Frontal cortex (tissue), 4 donors: ENCODE measurements around the gene APAF1. TPM values are rescaled to one million over a fixed set of nuclear protein-coding genes. Genes with fewer than 3 reads are reported as not detected.
"Not testable (repeated sequence)": the region's sequence is repeated elsewhere in the genome, so short reads cannot be mapped to it uniquely, and the experiment has no call there.

Experiments
- DNase-seq, 2 donors: peaks; one replicate each; pipeline ENCODE4 v3.0.0; 2012; ENCODE audit warnings: low spot score in 2 of 2
- FAIRE-seq: peaks from 2 replicates; lab custom pipeline; 2012; peaks lifted over from hg19 to GRCh38; lab: Jason Lieb, UNC
- total RNA-seq: library from RNA; depleted of rRNA; stranded (reverse); fragments of >200 nt; gene quantifications from one replicate; pipeline ENCODE4 v1.2.3, GENCODE V29; 2014
- donor health status: control.
- donor health status: control.
- donor health status: control.

The APAF1 gene
- total RNA-seq: 39.9 TPM

DNA sequence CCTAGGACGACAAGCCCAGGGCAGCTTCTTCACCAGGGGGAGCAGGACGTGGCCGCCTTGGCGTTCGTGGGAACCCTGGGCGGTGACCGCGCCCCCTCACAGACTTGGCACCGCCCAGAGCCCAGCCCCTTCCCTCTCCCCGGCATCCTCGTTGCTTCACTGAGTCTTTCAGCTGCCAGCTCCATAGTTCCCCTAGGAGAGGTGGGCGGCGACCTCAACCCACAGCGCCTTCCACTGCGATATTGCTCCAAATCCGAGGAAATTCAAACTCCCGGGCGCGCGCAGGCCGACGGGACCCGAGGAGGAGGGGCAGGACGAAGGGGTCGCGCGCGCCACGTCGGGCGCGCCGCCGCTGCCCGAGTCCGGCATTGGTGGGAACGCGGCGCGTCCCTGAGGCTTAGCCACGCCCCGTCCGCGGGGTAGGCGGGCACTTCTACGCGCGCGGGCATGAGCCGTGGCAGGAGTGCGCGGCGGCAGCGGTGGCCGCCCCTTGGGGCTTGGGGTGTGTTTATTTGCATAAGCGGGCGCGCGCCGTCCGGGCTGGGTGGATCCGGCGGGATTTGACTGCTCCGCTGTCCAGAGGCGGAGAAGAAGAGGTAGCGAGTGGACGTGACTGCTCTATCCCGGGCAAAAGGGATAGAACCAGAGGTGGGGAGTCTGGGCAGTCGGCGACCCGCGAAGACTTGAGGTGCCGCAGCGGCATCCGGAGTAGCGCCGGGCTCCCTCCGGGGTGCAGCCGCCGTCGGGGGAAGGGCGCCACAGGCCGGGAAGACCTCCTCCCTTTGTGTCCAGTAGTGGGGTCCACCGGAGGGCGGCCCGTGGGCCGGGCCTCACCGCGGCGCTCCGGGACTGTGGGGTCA, at the start of gene APAF1, which contains the start of gene IKBIP:
APAF1 (plus strand) TSS at position 579 of the 860 bp plus-strand sequence. CDS start 3,070 bp downstream, outside the sequence.
IKBIP (minus strand) TSS at position 77 of the 860 bp plus-strand sequence. CDS start 87 bp downstream, outside the sequence.
- FAIRE-seq (no peak), DNase-seq (peak; percentile 96 to 97)

- not testable (repeated sequence) for DNase-seq, FAIRE-seq
Observed at GRCh38 chr12:98597313-98597712, 47.8 kb upstream of the APAF1 start.

DNA sequence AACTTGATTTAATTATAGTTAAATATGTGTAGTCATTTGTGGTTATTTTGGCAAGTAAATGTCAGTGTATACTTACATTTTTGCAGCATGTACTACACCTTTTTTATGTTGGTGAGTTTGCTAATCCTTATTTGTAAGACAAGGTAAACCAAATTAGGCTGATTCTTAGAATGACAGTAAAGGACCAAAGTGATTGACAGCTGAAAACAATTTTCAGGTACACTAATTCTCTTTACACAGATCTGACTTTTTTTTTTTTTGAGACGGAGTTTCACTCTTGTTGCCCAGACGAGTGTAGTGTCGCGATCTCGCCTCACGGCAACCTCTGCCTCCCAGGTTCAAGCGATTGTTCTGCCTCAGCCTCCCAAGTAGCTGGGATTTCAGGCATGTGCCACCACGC, 43.2 kb upstream of the APAF1 start:
- FAIRE-seq (no peak), DNase-seq (no peak)

DNA sequence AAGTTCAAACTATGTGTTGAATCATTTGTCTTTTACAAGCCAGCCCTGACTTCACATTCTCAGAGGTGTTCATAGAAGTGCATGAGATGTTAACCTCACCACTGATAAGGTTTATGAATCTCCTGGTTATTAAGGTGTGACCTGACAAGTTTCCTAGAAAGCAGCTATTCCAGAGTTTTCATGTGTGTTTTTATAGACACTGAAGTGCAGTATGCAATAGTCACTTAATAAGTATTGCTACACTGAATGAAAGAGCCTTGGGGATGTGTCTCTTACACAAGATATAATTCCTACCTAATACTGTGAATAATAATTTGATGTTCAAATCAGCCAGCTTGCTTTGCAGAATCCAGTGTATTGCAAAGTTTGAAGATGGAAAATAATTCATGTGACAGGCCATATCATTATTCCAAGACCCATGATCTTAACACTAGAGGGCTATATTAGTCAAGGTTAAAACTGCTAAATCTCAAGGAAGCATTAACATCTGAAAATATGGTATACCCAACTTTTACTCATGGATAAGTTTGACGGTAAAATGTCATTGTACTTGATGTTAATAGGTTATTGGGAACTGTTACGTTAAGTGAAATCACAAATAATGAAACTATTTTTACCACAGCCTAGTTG, 38.6 kb upstream of the APAF1 start:
- FAIRE-seq: no peak
- no peak for DNase-seq

DNA sequence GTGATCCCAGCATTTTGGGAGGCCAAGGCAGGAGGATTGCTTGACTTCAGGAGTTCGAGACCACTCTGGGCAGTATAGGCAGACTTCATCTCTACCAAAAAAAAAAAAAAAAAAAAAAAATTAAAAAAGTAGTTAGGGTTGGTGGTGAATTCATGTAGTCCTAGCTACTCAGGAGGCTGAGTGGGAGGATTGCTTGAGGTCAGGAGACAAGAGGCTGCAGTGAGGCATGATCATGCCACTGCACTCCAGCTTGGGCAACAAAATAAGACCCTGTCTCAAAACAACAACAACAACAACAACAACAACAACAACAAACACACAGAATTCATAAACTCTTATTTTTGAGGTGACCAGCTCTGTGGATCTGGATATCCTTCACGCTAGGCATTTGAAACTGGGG, 34.5 kb upstream of the APAF1 start:
- no peak for FAIRE-seq
- DNase-seq: no peak

- FAIRE-seq (no peak), DNase-seq (no peak)
Observed at GRCh38 chr12:98612696-98613334, 32.3 kb upstream of the APAF1 start.

DNA sequence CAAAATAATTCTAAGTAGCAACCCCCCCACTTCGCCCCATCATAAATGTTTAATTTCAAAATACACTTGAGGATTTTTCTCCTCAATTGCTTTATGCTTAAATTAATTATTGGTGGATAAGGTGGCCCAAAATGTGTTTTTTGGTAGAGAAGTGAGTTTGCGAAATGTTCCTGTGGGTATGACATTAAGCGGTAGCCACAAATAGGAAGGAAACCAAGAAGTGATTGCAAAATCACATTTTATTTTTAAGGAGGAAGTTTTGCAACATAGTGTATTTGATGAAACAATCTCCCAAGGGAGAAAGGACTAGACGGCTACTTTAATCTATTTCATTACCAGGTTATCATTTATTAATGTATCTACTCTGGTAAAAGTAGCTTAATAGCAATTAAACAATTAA, 26.1 kb upstream of the APAF1 start:
- FAIRE-seq: no peak

DNA sequence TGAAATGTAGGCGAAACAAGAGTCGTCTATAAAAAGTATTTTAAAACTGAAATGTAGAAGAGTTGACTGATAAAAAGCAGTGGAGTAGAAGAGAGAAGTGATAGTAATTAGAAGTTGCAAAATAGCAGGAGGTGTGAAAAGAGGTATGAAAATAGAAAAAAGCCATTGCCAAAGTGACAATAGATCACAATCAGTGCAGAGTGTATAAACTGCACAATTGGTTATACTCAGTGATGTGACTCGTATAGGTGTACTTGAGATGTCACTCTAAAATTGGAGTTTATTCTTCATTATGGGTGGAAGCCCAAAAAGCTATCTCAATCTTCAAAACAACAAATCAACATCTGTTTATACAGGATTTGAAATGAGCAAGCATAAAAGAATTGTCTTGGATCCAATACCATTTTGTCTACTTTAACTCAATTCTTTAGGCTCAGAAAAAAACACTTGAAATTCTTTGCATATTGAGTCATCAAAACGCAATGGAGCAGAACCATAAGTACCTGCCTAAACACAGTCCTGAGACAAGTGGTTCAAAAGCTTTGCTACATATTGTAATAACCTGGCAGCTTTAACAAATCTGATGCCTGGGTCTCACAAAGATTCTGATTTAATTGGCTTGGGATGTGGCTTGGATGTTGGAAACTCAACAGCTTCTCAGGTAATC, 9.3 kb upstream of the APAF1 start:
- DNase-seq: no peak
- FAIRE-seq: no peak

More for the DNA sequence above, 26.1 kb upstream of the APAF1 start:
- DNase-seq: no peak

DNA sequence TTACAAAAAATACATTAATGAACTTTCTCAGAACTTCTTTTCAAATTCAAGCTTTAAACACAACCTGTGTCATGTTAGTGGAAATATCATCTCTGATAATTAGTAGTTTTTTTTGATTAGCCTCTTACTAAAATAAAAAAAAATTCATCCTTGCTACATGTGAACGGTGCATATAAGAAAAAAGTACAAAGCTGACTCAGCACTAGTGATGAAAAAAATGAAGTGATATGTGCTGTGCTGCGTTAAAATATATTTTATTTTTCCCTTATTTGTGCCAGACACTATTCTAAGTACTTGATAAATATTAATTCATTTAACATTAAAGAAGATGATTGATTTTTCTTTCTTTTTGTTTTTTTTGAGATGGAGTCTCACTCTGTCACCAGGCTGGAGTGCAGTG, 8.0 kb upstream of the APAF1 start:
- no peak for FAIRE-seq
- DNase-seq: no peak

DNA sequence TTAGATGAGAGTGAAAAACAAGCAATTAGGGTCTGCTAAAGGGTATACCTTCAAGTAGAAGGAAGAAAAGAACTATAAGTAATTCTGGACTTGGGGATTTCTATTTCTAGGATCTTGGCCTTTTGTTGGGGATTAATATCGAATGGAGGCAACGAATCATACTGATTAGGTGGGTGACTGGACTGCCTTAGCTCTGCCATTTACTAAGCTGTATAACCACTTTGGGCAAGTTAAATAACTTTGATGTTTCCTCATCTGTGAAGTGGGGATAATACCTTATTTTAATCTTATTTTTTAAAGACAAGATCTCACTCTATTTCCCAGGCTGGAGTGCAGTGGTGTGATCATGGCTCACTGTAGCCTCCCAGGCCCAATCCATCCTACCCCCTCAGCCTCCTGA, 7.1 kb upstream of the APAF1 start:
- no peak for FAIRE-seq

DNA sequence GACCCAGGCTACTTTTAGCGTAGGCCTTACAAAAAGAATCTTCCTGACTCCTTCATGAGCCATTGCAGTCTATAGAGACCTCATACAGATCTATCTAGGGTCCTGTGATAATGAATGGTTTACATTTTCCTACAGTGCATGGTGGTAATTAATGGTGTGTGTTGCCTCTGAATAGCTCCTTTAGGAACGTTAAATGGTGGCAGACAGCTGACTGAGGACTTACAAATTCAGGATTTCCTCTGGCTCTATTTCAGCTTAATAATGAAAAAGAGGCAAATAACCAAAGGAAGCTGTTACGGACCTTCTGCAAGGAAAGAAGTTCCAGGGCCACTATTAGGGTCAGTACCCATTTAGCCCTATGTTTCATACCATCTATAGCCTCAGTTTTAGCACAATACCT, 5.6 kb upstream of the APAF1 start:
- FAIRE-seq (no peak), DNase-seq (no peak)

More for the DNA sequence above, 7.1 kb upstream of the APAF1 start:
- no peak for DNase-seq

GRCh38 chr12:98642801-98643200, 2.3 kb upstream of the APAF1 start:
- DNase-seq, FAIRE-seq: not testable (repeated sequence)

- FAIRE-seq: no peak
- DNase-seq: no peak
Observed at GRCh38 chr12:98644433-98644711, 718 bp upstream of the APAF1 start.

GRCh38 chr12:98645572-98646067, 530 bp downstream of the APAF1 start:
- no peak for FAIRE-seq

GRCh38 chr12:98646294-98647090, 1.4 kb downstream of the APAF1 start:
- FAIRE-seq: no peak

More at GRCh38 chr12:98645572-98646067, 530 bp downstream of the APAF1 start:
- peak; percentile 15 to 36 for DNase-seq

DNA sequence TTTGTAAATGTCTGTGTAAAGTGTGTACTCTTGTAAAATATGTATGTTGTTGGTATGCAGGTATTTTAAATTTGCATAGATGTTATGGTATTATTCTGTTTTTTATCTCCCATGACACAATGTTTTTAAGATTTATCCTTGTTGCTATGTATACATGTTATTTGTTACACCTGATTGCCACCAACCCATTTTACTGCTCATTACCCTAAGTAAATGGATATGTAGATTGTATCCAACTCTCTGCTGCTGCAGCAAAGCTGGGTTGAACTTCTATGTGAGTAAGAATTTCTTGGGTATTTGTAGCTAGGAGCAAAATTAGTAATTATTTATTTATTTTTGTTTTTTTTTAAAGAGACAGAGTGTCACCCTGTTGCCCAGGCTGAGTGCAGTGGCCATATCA, 6.2 kb downstream of the APAF1 start:
- DNase-seq: no peak
- no peak for FAIRE-seq

More at GRCh38 chr12:98646294-98647090, 1.4 kb downstream of the APAF1 start:
- no peak for DNase-seq

- DNase-seq: peak; percentile 58 to 61
- peak; percentile 94 for FAIRE-seq
Observed at GRCh38 chr12:98653866-98654493, 8.9 kb downstream of the APAF1 start.

DNA sequence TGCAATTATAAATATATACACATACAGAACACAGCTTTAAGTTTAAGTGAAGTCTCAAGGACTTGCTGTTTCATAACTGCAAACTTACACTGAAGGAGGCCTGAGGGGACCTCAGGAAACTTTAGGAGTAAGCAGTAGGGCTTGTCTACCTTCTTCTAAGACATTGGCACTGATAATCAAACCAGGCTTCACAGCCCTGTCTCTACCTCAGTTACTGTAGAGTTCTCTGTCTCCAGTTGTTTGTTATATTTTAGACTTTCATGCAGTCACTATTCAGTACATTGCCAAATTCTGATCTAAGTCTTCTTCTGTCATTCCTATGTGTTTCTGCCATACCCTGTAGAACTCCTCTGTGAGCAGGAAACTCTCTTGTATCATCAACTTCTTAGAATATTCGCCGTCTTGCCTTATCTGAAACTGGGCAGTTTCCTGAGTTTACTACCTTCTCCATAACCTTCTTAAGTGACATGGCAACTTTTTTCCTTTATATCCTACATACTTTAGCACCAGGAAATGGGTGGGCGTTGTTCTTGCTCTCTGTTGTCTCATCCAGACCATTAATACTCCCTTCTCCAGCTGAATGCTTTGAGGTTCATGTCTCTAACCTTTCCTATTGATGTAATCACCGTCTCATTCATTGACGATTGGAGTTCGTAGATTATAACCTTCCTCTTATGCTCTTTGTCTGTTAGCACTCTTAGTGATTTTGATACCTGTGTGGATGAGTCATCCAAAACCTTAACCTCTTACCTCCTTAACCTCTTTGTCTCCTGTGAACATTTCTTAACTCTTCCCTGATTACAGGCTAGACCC, 11.4 kb downstream of the APAF1 start:
- no peak for DNase-seq
- no peak for FAIRE-seq
